T-helper 1 cell (primary cell): ENCODE results near the gene CYP3A7.
"Not testable (repeated sequence)": the region's sequence is repeated elsewhere in the genome, so short reads cannot be mapped to it uniquely, and the experiment has no call there.

ENCODE experiments used
- DNase-seq, 5 donors: peaks; one replicate each; pipeline ENCODE4 v3.0.0-alpha.2; 2012 to 2020

Gene CYP3A7

DNA sequence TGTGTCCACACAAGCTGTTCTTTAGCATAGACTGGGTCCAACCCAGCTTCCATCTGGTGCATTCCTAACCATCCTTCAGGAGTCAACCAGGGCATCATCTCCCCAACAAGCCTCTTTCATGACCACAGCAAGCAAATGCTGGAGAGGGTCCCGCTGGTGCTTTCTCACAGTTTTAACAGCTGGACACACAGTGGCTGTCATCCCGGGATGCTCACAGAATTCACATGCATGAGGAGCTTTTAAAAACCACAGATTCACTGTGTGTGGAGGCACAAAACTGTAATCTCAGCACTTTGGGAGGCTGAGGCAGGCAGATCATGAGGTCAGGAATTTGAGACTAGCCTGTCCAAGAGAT lies 6.4 kb upstream of the CYP3A7 start:
- no peak for DNase-seq

DNA sequence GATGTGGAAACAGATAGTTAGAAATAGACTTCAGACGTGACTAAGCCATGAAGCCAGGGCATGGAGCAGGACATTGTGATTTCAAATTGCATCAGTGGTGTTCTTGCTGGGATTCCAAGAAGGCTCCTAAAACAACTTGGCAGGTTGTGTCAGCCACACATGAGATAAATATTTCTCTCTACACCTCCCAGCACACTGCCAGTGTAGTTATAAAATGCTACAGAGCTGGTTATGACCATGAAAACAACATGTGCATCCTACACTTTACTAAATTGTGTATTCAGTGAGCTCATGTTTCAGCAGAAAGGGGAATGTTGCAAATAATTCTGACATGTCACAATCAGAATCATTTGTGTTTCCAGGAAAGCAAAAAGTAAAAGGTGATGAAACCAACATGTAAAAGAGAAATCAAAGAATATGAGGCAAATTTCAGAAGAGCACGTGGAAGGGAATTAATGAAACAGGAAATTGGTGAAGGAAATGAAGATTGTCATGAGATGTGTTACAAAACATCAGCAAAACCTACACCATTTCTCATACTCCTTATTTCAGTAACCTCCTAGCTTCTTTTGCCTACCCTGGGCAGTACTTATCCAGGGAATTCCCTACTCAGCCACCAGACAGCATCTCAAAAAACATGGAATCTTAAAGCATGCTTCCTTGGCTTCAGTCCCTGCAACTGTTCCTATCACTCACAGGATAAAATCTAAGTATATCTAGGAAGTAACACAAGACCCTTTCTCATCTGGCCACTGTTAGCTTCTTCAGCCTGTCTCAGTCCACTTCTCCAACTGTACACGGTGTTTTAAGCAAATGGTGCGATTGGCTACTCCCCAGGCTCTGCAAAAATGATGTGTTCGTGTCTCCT lies 5.8 kb upstream of the CYP3A7 start:
- DNase-seq: no peak

- no peak for DNase-seq
These were observed 4.9 kb upstream of the CYP3A7 start for GRCh38 chr7:99739699-99740572.

GRCh38 chr7:99737726-99738125 lies 2.7 kb upstream of the CYP3A7 start:
- DNase-seq: no peak

DNA sequence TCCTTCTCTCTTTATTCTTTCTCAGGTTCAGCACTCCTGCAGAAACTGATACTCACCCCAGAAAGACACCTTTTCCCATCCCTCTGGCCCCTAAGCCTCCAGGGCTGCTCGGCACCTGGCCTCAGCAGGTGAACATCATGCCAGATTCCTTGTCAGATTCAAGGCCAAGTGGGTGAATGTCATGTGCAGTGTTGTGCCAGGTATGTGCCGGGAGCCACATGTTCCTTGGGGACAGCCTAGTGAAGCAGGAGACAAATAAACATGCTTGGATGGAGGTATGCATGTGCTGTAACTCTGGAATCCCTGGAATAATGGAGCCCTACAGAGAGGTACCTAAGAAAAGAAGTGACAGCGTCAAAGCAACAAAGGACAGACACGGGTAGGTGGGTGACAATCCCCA lies 1.7 kb upstream of the CYP3A7 start:
- DNase-seq: not testable (repeated sequence)

DNA sequence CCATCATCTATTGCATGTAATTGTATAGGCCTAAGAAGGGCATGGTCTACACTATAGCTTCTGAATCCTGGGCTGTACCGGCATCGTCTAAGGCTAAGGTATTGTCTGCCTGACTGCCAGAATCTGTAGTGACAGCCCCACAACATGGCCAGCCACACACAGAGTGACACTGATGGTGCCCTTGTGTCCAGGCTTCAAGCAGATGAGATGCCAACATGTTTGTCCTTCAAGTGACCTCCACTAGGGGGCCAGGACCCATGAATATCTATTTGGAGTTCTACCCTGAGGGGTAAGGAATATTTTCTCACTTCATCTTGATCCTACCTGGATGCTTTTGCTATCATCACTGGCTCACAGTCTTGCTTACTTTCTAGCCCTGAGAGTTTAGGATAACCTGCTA lies 1.5 kb downstream of the CYP3A7 start:
- no peak for DNase-seq

- DNase-seq: no peak
These were observed 2.0 kb downstream of the CYP3A7 start for GRCh38 chr7:99733003-99733402.

GRCh38 chr7:99731638-99732374 lies 3.2 kb downstream of the CYP3A7 start:
- no peak for DNase-seq

DNA sequence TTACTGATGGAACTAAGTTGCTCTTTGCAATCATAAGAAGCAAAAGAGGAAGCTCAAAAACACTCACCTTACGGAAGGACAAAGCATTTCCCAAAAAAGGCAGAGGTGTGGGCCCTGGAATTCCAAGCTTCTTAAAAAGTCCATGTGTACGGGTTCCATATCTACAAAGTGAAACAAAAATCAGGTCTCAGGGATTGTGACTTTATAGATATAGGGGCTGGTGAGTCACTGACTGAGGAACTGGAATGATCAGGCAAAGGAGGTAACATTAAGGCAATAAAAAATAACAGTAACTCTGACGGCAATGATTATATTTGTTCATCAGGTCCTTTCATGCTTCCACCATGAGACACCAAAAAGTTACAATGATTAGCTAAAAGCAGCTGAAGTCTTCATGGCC lies 4.0 kb downstream of the CYP3A7 start:
- DNase-seq: no peak

GRCh38 chr7:99730238-99730810 lies 4.7 kb downstream of the CYP3A7 start:
- no peak for DNase-seq

- no peak for DNase-seq
These were observed 5.3 kb downstream of the CYP3A7 start for GRCh38 chr7:99729486-99730237.

DNA sequence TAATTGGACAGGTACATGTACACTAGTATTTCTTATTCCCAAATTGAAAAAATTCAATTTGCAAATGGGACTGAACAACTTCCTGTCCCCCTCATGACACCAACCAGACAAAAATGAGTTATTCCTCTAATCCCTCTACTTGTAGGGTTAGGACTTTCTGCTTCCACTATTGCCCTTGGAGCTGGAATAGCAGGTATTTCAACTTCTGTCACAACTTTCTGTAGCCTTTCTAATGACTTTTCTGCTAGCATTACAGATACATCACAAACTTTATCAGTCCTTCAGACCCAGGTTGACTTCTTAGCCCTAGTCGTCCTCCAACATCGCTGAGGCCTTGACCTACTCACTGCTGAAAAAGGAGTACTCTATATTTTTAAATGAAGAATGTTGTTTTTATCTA lies 6.4 kb downstream of the CYP3A7 start:
- no peak for DNase-seq

DNA sequence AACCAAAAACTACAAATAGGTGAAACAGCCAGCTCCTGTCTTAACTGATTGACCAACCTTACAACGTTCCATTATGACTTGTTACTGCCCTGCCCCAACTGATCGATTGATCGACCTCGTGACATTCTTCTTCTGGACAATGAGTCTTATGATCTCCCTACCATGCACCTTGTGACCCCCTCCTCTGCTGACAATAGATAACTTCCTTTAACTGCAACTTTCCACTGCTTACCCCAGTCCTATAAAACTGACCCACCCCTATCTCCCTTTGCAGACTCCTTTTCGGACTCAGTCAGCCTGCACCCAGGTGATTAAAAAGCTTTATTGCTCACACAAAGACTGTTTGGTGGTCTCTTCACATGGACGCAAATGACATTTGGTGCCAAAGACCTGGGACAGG lies 11.8 kb downstream of the CYP3A7 start:
- DNase-seq: not testable (repeated sequence)

DNA sequence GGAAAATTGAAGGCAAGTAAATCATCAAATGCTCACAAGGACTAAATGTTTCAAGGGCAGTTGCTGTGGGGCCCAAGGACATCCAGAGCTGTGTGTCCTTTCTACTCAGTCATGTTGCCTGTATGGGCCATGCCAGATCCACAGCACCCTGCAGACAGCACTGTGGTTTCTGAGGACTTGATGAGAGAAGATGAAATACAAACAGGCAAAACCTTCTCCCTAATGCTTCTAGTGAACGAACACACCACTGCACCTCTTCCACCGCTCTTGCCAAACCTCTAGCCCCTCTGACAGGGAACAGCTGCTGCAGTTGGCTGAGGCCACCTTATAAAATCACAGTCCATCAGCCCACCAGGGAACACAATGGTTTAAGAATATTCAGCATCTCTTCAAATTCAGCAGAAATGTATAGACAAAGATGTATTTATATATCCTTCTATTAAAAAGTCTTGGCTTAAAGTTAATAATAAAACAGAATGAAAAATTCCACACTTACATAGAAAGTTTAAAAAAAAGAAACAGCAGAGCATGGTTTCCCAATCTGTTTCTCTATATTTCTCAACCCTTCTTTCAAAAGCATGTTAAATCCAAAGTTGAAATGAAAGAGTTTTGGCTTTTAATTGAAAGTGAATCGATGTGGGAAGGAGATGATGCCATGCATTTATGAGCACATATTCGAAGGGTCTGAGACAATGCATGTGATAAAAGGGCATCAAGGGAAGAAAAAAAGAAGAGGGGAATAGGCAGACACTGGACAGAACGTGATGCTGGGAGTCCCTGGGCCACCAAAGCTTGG lies 14.0 kb downstream of the CYP3A7 start:
- no peak for DNase-seq

DNA sequence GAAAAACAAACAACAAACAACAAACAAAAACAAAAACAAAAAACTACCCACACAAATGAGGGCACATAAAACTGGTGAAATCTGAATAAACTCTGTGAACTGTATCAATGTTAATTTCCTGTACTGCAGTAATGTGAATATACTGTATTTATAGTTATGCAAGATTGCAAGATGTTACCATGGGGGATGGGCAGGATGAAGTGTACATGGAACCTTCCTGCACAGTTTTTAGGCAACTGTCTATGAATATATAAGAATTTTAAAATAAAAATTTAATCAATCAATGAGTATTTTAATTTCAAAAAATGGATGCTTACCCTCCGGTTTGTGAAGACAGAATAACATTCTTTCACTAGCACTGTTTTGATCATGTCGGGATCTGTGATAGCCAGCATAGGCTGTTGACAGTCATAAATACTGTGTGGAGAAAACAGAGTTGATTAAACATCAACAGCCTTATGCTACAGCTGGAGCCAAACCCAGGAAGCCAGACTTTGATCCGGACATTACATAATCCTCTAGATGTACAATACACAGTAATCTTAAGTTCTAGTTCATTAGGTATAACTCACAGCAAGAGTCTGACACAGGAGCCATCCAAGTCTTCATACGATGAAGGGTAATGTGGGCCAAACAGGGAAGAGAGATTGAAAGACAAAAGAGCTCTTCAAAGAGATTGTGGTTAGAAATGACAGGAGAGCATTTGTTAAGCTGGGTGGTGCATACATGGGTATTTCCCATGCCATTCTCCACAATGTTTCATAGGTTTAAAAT lies 14.8 kb downstream of the CYP3A7 start:
- no peak for DNase-seq

- no peak for DNase-seq
These were observed 20.9 kb downstream of the CYP3A7 start for GRCh38 chr7:99713995-99714570.

DNA sequence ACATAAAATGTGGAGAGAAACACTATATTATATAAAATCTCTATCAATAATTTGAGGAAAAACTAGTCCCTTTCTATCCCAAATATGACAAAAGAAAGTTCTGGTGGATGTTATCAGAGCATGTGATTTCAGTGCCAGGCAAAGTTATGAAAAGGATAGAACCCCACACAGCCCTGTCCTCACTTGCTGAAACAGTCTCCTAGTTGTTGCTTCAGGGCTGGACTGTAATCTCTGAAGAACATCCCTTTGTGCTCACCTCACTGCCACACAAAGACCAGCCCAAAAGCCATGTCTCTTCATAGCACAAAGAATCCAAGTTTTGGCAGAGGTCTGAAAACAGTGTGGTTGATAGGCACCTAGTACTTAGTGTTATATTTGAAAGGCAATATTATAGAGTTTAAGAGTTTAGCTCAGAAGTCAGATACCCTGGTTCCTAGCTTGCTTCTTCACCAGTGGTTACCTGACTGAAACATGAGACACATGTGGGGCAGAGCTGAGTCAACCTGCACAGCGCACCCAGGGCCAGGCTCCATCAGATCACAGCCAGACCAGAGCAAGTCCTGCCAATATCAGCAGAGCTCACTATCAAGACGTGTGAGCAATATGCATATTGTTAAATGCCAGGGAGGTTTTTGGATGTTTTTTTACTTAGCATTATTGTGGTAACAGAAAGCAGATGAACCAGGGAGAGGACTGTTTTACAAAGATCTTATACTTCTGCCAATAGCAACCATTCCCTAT lies 25.0 kb downstream of the CYP3A7 start:
- no peak for DNase-seq

GRCh38 chr7:99709260-99709659 lies 25.7 kb downstream of the CYP3A7 start:
- no peak for DNase-seq

- DNase-seq: no peak
These were observed 27.9 kb downstream of the CYP3A7 start for GRCh38 chr7:99707096-99707495.
